Nephron progenitor cell (in vitro differentiated cells): ENCODE data around the gene POLG.

Experiments
- DNase-seq: peaks from one replicate; pipeline ENCODE4 v3.0.0; 2021
- H3K27ac Mint-ChIP-seq: 2 replicates; pipeline ENCODE4 v1.8.0; 2021; ENCODE audit warnings: mild to moderate bottlenecking, moderate library complexity, mixed read lengths
- H3K27me3 Mint-ChIP-seq: 2 replicates; pipeline ENCODE4 v1.8.0; 2021; ENCODE audit warnings: mild to moderate bottlenecking, low read depth, mixed read lengths; ENCODE audit not compliant: poor library complexity
- H3K36me3 Mint-ChIP-seq: 2 replicates; pipeline ENCODE4 v1.8.0; 2021; ENCODE audit warnings: low read depth, mixed read lengths
- H3K4me1 Mint-ChIP-seq: 2 replicates; pipeline ENCODE4 v1.8.0; 2021; ENCODE audit warnings: mixed read lengths
- H3K4me3 Mint-ChIP-seq: 2 replicates; pipeline ENCODE4 v1.8.0; 2021; ENCODE audit warnings: mild to moderate bottlenecking, moderate library complexity, mixed read lengths
- H3K9me3 Mint-ChIP-seq: 2 replicates; pipeline ENCODE4 v1.8.0; 2021; ENCODE audit warnings: mild to moderate bottlenecking, moderate library complexity, mixed read lengths
- TF ChIP-seq, protein P1 (sequence below): fragments of 200-600 bp; sonication (generic); IDR thresholded peaks from 2 replicates; pipeline ENCODE4 v1.5.0; 2021; ENCODE audit warnings: antibody characterized with exemption

POLG gene

DNA sequence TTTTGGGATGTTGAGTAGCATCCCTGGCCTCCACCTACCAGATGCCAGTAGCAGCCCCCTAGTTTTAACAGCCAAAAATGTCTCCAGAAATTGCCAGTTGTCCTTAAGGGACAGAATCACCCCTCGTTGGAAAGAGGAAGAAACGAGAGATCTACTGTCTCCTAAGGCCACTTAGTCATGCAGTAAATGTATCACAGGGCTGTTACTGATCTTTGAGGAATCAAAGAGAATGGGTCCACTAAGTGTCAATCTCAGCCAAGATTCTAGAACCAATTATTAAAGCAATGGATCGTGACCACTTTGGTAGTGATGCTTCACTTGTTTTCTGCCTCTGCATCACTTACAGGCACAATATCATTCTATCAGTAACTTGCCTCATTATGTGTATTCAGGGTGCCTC, 26.4 kb downstream of the POLG start:
- H3K27me3 Mint-ChIP-seq: no peaks in the 10 kb centered on the region
- H3K4me1 Mint-ChIP-seq: no peaks in the 10 kb centered on the region
- no peak overlapping the region for H3K27ac Mint-ChIP-seq
- no peaks in the 10 kb centered on the region for H3K9me3 Mint-ChIP-seq
- TF ChIP-seq, protein P1, sequence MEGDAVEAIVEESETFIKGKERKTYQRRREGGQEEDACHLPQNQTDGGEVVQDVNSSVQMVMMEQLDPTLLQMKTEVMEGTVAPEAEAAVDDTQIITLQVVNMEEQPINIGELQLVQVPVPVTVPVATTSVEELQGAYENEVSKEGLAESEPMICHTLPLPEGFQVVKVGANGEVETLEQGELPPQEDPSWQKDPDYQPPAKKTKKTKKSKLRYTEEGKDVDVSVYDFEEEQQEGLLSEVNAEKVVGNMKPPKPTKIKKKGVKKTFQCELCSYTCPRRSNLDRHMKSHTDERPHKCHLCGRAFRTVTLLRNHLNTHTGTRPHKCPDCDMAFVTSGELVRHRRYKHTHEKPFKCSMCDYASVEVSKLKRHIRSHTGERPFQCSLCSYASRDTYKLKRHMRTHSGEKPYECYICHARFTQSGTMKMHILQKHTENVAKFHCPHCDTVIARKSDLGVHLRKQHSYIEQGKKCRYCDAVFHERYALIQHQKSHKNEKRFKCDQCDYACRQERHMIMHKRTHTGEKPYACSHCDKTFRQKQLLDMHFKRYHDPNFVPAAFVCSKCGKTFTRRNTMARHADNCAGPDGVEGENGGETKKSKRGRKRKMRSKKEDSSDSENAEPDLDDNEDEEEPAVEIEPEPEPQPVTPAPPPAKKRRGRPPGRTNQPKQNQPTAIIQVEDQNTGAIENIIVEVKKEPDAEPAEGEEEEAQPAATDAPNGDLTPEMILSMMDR: no peak
- no peak for DNase-seq
- no peak overlapping the region for H3K4me3 Mint-ChIP-seq
- peaks cover 77% of the 10 kb centered on the region for H3K36me3 Mint-ChIP-seq

DNA sequence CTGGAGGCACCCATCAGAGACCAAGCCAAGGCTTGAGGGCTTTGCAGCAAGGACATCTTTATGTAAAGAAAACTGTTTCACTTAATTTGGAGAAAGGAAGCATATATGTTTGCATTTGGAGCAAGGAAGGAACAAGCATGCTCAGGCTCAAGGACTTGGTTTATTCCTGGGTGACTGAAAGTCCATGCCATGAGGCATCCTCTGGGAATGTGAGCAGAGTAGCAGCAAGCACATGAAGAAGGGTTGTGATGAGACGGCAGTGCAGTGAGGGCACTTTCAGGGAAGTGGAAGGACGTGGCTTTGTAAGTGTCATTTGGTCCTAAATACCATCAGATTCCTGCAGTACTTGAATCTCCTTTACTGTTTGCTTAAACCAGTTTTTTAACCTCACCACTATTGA, 26.8 kb downstream of the POLG start:
- no peaks in the 10 kb centered on the region for H3K27me3 Mint-ChIP-seq
- H3K36me3 Mint-ChIP-seq: peaks cover 77% of the 10 kb centered on the region
- peak overlapping the region; percentile 27 for H3K27ac Mint-ChIP-seq
- H3K4me3 Mint-ChIP-seq: no peak overlapping the region
- no peaks in the 10 kb centered on the region for H3K4me1 Mint-ChIP-seq
- no peaks in the 10 kb centered on the region for H3K9me3 Mint-ChIP-seq
- TF ChIP-seq, protein P1: no peak
- DNase-seq: no peak

DNA sequence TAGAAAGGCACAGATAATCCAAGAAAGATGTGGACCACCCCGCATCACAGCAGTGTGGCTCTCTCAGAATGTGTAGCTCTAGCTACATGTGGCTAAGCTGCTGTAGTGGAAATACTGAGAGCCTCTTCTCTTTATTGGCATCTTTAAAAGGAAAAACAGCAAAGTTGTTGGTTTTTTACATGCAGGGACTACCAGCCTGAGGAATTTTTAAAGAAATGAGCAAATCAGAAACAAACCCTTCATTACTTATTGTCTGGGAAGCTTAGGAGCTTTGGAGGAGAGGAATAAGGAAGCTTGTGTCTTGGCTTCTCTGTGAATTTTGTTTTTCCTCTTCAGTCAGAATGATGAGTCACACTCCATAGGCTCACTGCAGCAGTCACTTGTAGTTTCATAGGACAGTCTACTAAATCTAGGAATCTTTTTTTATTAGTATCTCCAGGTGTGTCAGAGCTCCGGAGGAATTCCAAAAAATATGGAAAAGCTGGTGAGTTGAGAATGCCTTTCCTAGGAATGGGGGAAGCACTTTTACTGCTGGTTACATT, 27.5 kb downstream of the POLG start:
- no peak for DNase-seq
- Mint-ChIP-seq H3K27ac (no peak overlapping the region), H3K4me1 (no peaks in the 10 kb centered on the region), H3K27me3 (no peaks in the 10 kb centered on the region), H3K9me3 (no peaks in the 10 kb centered on the region), H3K36me3 (peaks cover 76% of the 10 kb centered on the region), H3K4me3 (no peak overlapping the region)
- TF ChIP-seq, protein P1: no peak

DNA sequence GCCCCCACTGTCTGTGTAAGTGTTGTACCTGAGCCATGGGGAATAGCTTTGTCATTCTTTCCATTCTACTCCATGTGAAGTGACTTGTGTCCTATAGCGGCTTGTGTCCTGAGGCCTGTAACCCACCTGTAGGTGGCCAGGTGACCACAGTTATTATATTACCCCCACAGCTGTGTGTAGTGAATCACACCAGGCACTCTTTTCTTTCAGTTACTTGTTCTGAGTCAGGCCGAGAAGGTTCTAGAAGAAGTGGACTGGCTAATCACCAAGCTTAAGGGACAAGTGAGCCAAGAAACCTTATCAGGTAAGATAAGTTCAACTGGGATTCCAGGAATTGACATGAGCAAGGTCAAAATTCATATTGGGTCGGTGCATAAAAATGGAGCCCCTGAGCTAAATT, 29.2 kb downstream of the POLG start:
- peaks cover 79% of the 10 kb centered on the region for H3K36me3 Mint-ChIP-seq
- no peaks in the 10 kb centered on the region for H3K4me1 Mint-ChIP-seq
- TF ChIP-seq, protein P1: no peak
- no peak overlapping the region for H3K4me3 Mint-ChIP-seq
- no peaks in the 10 kb centered on the region for H3K27me3 Mint-ChIP-seq
- no peak overlapping the region for H3K27ac Mint-ChIP-seq
- DNase-seq: no peak
- H3K9me3 Mint-ChIP-seq: no peaks in the 10 kb centered on the region

DNA sequence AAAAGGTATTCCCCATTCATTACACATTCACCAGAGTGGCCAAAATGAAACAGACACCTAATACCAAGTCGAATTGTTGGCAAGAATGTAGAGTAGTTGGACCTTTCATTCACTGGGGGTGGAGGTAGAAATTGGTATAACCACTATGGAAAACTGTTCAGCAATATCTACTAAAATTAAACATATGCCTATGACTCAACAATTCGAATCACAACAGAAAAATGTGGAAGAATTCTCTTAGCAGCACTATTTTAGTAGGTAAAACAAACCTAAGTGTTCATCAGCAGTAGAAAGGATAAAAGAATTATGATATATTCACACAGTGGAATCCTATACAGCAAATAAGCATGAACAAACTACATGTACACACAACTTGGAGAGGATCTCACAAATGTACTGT, 30.6 kb downstream of the POLG start:
- Mint-ChIP-seq H3K4me3 (no peak overlapping the region), H3K36me3 (peaks cover 77% of the 10 kb centered on the region), H3K9me3 (no peaks in the 10 kb centered on the region), H3K4me1 (no peaks in the 10 kb centered on the region), H3K27ac (no peak overlapping the region), H3K27me3 (no peaks in the 10 kb centered on the region)
- DNase-seq: no peak
- TF ChIP-seq, protein P1: no peak

DNA sequence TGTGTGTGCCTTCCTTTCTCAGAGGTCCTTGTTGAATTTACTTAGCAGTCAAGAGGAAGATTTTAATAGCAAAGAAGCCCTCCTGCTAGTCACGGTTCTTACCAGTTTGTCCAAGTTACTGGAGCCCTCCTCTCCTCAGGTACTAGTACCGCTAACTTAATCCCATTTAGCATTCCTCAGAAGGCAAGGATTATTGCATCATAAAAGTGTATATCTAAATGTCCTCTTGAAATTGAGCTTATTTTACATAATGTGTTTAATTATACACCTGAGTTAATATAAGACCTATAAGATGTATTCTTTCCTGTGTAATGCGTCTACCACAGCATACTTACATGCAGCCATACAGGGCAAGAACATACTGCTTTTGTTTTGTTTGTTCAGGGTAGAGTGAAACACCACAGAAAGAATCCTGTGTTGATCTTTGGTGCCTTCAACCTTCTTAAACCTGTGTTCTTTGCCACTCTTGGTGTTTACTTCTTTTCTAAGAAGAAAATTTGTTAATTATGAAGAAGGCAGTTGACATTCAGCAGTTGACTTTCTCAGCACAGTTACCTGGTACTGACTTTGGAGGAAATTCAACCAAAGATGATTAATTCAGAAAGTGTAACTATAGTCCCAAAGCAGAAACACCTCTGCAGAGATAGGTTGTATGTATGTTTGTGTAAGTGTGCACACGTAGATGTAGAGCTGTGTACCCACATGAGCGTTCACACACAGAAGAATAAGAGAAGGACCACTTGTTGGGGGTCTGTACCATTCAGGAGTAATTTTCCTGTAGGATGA, 33.1 kb downstream of the POLG start:
- Mint-ChIP-seq H3K9me3 (peaks cover 11% of the 10 kb centered on the region), H3K27ac (no peak overlapping the region), H3K36me3 (peaks cover 80% of the 10 kb centered on the region), H3K4me1 (no peaks in the 10 kb centered on the region), H3K27me3 (no peaks in the 10 kb centered on the region), H3K4me3 (no peak overlapping the region)
- TF ChIP-seq, protein P1: no peak
- no peak for DNase-seq
